Esophagus muscularis mucosa (tissue), 4 donors: ENCODE measurements around the gene HSD11B1L. TPM values are rescaled to one million over a fixed set of nuclear protein-coding genes. Genes with fewer than 3 reads are reported as not detected.
"Not testable (repeated sequence)": the region's sequence is repeated elsewhere in the genome, so short reads cannot be mapped to it uniquely, and the experiment has no call there.

Source experiments
- DNase-seq: peaks from one replicate; pipeline ENCODE4 v3.0.0-alpha.2; 2017; ENCODE audit errors: extremely low spot score
- H3K27ac ChIP-seq, 4 donors: fragments of 200-600 bp; sonication (generic); replicated peaks in 1 of 4; 1 replicate in 3 of 4; 2 replicates in 1 of 4; pipeline ENCODE4 v1.5.1; 2016 to 2019; ENCODE audit warnings: mild to moderate bottlenecking in 1 of 4
- H3K27me3 ChIP-seq, 4 donors: fragments of 200-600 bp; sonication (generic); one replicate each; pipeline versions ENCODE4 v1.5.1 to v1.6.0; 2016 to 2019
- H3K36me3 ChIP-seq, 4 donors: fragments of 200-600 bp; sonication (generic); one replicate each; pipeline ENCODE4 v1.5.1; 2016 to 2019
- H3K4me1 ChIP-seq, 4 donors: fragments of 200-600 bp; sonication (generic); one replicate each; pipeline ENCODE4 v1.5.1; 2016 to 2019
- H3K4me3 ChIP-seq, 4 donors: fragments of 200-600 bp; sonication (generic); 1 replicate in 2 of 4; 2 replicates in 2 of 4; pipeline ENCODE4 v1.5.1; 2016 to 2019; ENCODE audit warnings: mild to moderate bottlenecking in 4 of 4, moderate library complexity in 1 of 4
- H3K9me3 ChIP-seq, 4 donors: fragments of 200-600 bp; sonication (generic); 1 replicate in 3 of 4; 2 replicates in 1 of 4; pipeline ENCODE4 v1.5.1; 2016 to 2019
- EP300 ChIP-seq: sonication (generic); formaldehyde crosslinking; IDR thresholded peaks from one replicate; pipeline ENCODE4 v1.6.1; 2017; ENCODE audit warnings: antibody characterized with exemption
- POLR2A ChIP-seq: fragments of 450-650 bp; IDR thresholded peaks from one replicate; pipeline ENCODE4 v1.6.1; 2017; ENCODE audit warnings: antibody characterized with exemption, moderate library complexity, mild to moderate bottlenecking, low read depth
- POLR2AphosphoS5 ChIP-seq, 2 donors: sonication (generic); formaldehyde crosslinking; IDR thresholded peaks; one replicate each; pipeline ENCODE4 v1.6.1; 2017; ENCODE audit warnings: antibody characterized with exemption in 2 of 2
- WGBS: methylation state at CpG from one replicate; pipeline ENCODE4 v1.1.5; 2018; 5-methylcytosine and 5-hydroxymethylcytosine counted together
- intact Hi-C: fragments of 100-400 bp; cut with DNase I; formaldehyde crosslinking; loops from one replicate; pipeline ENCODE4 v1.15.1; 2023
- total RNA-seq, 4 donors: library from RNA; depleted of rRNA; stranded (reverse); fragments of >200 nt; gene quantifications; one replicate each; pipeline versions ENCODE4 v1.1.0 to v1.2.1, GENCODE V29; 2016
- TF ChIP-seq, protein P1 (sequence below), 3 experiments: fragments of 200-600 bp in 2 of 3; fragments of 450-650 bp in 1 of 3; sonication (generic) in 2 of 3; IDR thresholded peaks; one replicate each; pipeline ENCODE4 v1.5.1; 2017 to 2019; ENCODE audit warnings: antibody characterized with exemption in 3 of 3, mild to moderate bottlenecking in 2 of 3, moderate library complexity in 1 of 3

HSD11B1L gene
- total RNA-seq, 4 donors from 2014 or later: 15.0 to 21.8 (median 17.8) TPM

DNA sequence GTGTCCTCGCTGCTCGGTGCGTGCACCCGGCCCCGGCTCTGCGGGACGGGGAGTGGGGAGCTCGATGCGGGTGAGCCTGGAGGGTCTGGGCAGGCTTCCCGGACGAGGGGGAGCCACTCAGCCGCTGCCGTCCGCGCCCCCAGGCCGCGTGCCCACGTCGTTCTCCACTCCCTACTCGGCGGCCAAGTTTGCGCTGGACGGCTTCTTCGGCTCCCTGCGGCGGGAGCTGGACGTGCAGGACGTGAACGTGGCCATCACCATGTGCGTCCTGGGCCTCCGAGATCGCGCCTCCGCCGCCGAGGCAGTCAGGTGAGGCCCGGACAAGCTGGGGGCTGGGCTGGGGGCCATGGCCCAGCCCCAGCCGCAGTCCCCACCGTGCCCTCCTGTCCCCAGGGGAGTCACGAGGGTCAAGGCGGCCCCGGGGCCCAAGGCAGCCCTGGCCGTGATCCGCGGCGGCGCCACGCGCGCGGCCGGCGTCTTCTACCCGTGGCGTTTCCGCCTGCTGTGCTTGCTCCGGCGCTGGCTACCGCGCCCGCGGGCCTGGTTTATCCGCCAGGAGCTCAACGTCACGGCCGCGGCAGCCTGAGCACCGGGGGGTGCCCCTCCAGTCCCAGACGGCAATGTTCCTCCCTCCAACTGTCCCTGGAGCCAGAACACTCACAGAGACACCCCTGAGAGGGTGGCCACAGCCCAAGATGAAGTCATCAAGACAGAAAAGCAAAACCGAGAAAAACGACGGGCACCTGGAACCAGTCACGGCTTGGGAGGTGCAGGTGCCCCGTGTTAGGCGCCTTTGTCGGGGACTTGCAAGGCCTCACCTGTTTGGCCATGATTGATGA lies 6.8 kb downstream of the HSD11B1L start:
- Histone ChIP-seq H3K27ac (peak overlapping the region; percentile 82 to 89 (median 85)), H3K27me3 (no peaks in the 10 kb centered on the region), H3K36me3 (peaks cover 0 to 11% (median 11%) of the 10 kb centered on the region in 4 donors), H3K4me3 (peak overlapping the region; percentile 63 to 72 (median 66)), H3K9me3 (no peaks in the 10 kb centered on the region), H3K4me1 (peaks cover 20 to 46% (median 41%) of the 10 kb centered on the region in 4 donors)
- intact Hi-C loops: no loop called here
- TF ChIP-seq POLR2AphosphoS5 (IDR thresholded peaks at IDR 0.05): peak in 1 of 2 donors; percentile 3
- TF ChIP-seq, protein P1, sequence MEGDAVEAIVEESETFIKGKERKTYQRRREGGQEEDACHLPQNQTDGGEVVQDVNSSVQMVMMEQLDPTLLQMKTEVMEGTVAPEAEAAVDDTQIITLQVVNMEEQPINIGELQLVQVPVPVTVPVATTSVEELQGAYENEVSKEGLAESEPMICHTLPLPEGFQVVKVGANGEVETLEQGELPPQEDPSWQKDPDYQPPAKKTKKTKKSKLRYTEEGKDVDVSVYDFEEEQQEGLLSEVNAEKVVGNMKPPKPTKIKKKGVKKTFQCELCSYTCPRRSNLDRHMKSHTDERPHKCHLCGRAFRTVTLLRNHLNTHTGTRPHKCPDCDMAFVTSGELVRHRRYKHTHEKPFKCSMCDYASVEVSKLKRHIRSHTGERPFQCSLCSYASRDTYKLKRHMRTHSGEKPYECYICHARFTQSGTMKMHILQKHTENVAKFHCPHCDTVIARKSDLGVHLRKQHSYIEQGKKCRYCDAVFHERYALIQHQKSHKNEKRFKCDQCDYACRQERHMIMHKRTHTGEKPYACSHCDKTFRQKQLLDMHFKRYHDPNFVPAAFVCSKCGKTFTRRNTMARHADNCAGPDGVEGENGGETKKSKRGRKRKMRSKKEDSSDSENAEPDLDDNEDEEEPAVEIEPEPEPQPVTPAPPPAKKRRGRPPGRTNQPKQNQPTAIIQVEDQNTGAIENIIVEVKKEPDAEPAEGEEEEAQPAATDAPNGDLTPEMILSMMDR (IDR thresholded peaks at IDR 0.05): peak in 1 of 3 experiments; percentile 4
- no peak for TF ChIP-seq EP300
- 85% methylated on average over 12 of the region's 76 CpGs for WGBS
- DNase-seq: no peak

DNA sequence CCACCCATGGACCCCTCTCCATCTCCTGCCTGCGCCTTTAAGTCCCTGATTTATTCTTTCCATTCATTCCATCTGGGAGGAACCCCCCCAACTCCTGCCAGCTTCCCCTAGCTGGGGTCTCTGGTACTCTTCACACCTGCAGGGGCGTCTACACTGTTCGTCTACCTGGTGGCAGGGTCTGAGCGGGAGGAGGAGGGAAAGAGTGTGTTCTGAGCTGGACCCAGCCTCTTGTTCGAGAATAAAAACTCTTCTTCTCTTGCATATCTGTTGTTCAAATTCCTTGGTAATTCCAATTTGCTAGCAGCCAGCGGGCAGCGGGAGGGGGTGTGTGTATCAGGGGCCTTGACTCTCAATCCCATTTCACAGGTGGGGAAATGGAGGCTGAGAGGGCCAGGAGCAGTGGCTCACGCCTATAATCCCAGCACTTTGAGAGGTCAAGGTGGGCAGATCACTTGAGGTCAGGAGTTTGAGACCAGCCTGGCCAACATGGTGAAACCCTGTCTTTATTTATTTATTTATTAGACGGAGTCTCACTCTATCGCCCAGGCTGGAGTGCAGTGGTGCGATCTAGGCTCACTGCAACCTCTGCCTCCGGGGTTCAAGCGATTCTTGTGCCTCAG lies 7.5 kb downstream of the HSD11B1L start:
- H3K27me3 ChIP-seq, H3K9me3 ChIP-seq, intact Hi-C loops, H3K27ac ChIP-seq, H3K4me3 ChIP-seq, DNase-seq: not testable (repeated sequence)
- H3K36me3 ChIP-seq: peaks cover 4 to 19% (median 19%) of the 10 kb centered on the region in 4 donors
- 94% methylated on average over 13 of the region's 13 CpGs for WGBS
- peaks cover 25 to 54% (median 48%) of the 10 kb centered on the region in 4 donors for H3K4me1 ChIP-seq

DNA sequence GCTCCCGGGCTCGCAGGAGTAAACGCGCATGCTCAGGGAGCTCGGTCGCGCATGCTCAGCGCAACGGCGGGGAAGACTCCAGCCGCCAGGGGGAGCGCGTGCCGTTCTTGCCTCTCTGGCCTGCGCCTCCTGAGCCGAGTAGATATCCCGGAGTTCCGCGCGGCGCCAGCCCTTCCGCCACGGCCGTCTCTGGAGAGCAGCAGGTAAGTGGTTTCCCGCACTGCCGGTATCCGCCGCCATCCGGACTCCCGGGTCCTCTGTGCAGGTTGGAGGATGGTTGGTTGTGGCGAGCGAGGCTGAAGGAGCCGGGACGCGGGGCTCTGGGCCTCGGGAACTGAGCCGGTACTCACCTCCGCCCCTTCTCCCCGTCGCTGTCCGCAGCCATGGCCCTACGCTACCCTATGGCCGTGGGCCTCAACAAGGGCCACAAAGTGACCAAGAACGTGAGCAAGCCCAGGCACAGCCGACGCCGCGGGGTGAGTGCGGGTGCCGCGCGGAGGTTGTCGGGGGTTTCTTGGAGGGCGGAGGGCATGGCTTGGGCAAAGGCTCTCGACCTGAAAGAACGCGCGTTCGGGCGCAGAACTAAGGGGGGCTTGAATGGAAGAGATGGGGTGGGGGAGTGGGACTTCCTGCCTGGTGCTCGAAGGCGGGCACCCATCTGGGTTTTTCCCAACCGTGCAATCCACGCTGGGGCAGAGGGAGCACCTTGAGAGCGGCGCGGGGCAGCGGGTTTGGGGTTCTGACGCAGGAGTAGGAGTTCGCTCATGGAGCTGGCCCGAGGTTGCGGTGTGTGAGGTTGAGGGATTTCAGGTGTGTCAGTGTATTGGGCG lies 9.5 kb downstream of the HSD11B1L start, which contains the start of gene RPL36:
Gene RPL36, plus strand, starts transcription at position 171 of the 830 bp plus-strand sequence. Its CDS starts 213 bp downstream, at position 384.
- peak within 1 kb of the TSS; percentile 86 to 91 (median 90) for H3K27ac ChIP-seq
- H3K4me3 ChIP-seq: peak within 1 kb of the TSS; percentile 61 to 73 (median 66)
- whole genome bisulfite sequencing: 2% methylated on average over 54 of the region's 73 CpGs
- H3K36me3 ChIP-seq: peaks cover 23 to 39% (median 38%) of the 10 kb centered on the region in 4 donors
- intact Hi-C loops: no loop called here
- peak; percentile 99 for DNase-seq
- TF ChIP-seq, protein P1 (IDR thresholded peaks at IDR 0.05): peak; percentile 96 to 99 (median 98)
- TF ChIP-seq POLR2AphosphoS5 (IDR thresholded peaks at IDR 0.05) (peak; percentile 98), EP300 (no peak), POLR2A (peak; percentile 86)
- no peaks in the 10 kb centered on the region for H3K9me3 ChIP-seq
- H3K27me3 ChIP-seq: no peaks in the 10 kb centered on the region
- peaks cover 25 to 63% (median 53%) of the 10 kb centered on the region in 4 donors for H3K4me1 ChIP-seq

DNA sequence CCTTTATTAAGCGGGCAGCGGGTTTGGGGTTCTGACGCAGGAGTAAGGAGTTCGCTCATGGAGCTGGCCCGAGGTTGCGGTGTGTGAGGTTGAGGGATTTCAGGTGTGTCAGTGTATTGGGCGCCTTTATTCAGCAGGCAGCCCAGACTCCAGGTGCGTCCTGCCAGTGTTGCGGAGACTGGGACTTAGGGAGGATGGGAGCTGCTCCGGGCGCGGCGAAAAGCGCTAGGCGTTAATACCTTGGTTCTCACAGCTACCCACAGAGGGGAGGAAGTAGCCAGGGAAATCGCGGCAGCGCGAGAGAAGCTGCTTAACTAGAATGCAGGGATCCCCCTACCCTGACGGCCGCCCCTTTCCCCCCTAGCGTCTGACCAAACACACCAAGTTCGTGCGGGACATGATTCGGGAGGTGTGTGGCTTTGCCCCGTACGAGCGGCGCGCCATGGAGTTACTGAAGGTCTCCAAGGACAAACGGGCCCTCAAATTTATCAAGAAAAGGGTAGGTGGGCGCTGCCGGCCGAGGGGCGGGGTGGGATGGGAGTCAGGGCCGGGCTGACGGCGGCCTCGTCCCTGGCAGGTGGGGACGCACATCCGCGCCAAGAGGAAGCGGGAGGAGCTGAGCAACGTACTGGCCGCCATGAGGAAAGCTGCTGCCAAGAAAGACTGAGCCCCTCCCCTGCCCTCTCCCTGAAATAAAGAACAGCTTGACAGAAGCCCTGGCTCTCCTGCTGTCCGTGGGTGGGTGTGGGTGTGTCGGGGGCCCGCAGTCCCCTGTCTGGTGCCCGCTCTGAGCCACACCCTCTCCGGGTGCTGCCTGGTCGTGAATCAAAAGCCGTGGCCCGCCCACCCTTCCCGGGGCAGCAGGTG lies 10.4 kb downstream of the HSD11B1L start:
- TF ChIP-seq EP300 (no peak), POLR2AphosphoS5 (IDR thresholded peaks at IDR 0.05) (peak; percentile 48 to 68), POLR2A (no peak)
- TF ChIP-seq, protein P1 (IDR thresholded peaks at IDR 0.05): no peak
- no peaks in the 10 kb centered on the region for H3K27me3 ChIP-seq
- 4% methylated on average over 28 of the region's 54 CpGs for WGBS
- peak overlapping the region; percentile 86 to 91 (median 90) for H3K27ac ChIP-seq
- H3K36me3 ChIP-seq: peaks cover 32 to 47% (median 47%) of the 10 kb centered on the region in 4 donors
- no peak for DNase-seq
- no peaks in the 10 kb centered on the region for H3K9me3 ChIP-seq
- peak overlapping the region; percentile 61 to 73 (median 66) for H3K4me3 ChIP-seq
- peaks cover 24 to 60% (median 51%) of the 10 kb centered on the region in 4 donors for H3K4me1 ChIP-seq
- intact Hi-C loops: no loop called here
